Adrenal gland (tissue), 12 donors: Measurements from ENCODE around the gene MDGA2. TPM values are rescaled to one million over a fixed set of nuclear protein-coding genes. Genes with fewer than 3 reads are reported as not detected.

Source experiments
- DNase-seq, 7 donors: peaks; one replicate each; pipeline ENCODE4 v3.0.0-alpha.2; 2019 to 2020
- H3K27ac ChIP-seq, 5 donors: fragments of 200-600 bp; sonication (generic) in 4 of 5; 1 replicate in 3 of 5; 2 replicates in 2 of 5; pipeline versions ENCODE4 v1.5.1 to v1.8.0; 2016 to 2020; ENCODE audit warnings: mild to moderate bottlenecking in 1 of 5
- H3K27me3 ChIP-seq: fragments of 200-600 bp; 2 replicates; pipeline ENCODE4 v1.8.0; 2021
- H3K36me3 ChIP-seq, 2 donors: fragments of 200-600 bp; replicated peaks in 1 of 2; 1 replicate in 1 of 2; 2 replicates in 1 of 2; pipeline versions ENCODE4 v1.5.1 to v1.8.0; 2018 to 2022
- H3K4me1 ChIP-seq, 2 donors: fragments of 200-600 bp; replicated peaks in 1 of 2; 1 replicate in 1 of 2; 2 replicates in 1 of 2; pipeline versions ENCODE4 v1.5.1 to v1.8.0; 2018 to 2021
- H3K4me3 ChIP-seq, 4 donors: fragments of 200-600 bp; sonication (generic) in 3 of 4; one replicate each; pipeline ENCODE4 v1.5.1; 2016 to 2018
- H3K9me3 ChIP-seq, 3 donors: fragments of 200-600 bp; sonication (generic) in 1 of 3; replicated peaks in 1 of 3; 1 replicate in 2 of 3; 2 replicates in 1 of 3; pipeline versions ENCODE4 v1.5.1 to v1.8.0; 2016 to 2021
- POLR2A ChIP-seq, 2 donors: fragments of 450-650 bp; IDR thresholded peaks; one replicate each; pipeline ENCODE4 v1.6.1; 2017; ENCODE audit warnings: antibody characterized with exemption in 2 of 2, mild to moderate bottlenecking in 2 of 2, moderate library complexity in 1 of 2
- WGBS, 4 donors: extraction: QIAGEN DNeasy Blood & Tissue Kit in 2 of 4; methylation state at CpG; one replicate each; pipeline versions ENCODE4 v1.1.5 to v1.1.7; 2013 to 2017; 5-methylcytosine and 5-hydroxymethylcytosine counted together
- intact Hi-C, 2 donors: fragments of 100-400 bp; cut with DNase I; formaldehyde crosslinking; loops; one replicate each; pipeline versions ENCODE4 v1.14.1 to v1.15.0; 2022 to 2023
- polyA plus RNA-seq, 3 donors: library from polyadenylated mRNA; stranded (reverse); fragments of 200-250 nt in 2 of 3; fragments of 350-450 nt in 1 of 3; fragmentation: Illumina TruSeq in 1 of 3; extraction: RNeasy Lipid Tissue Mini Kit (QIAGEN cat#74804) in 1 of 3; gene quantifications; one replicate each; pipeline ENCODE4 v1.2.3, GENCODE V29; 2013 to 2014
- total RNA-seq, 9 donors: library from RNA; depleted of rRNA in 4 of 9; stranded (reverse); fragments of >200 nt in 4 of 9; fragments of 120-200 nt in 1 of 9; fragmentation: NEBNext Ultra II Directional in 1 of 9; extraction: Animal tissue kit (Norgen Biotek cat#: 25700) in 1 of 9; gene quantifications; one replicate each; pipeline versions ENCODE4 v1.1.0 to v1.2.4, GENCODE V29; 2013 to 2023
- TF ChIP-seq, protein P1 (sequence below), 6 experiments: fragments of 450-650 bp in 4 of 6; fragments of 200-600 bp in 2 of 6; sonication (generic) in 1 of 6; IDR thresholded peaks; 1 replicate in 5 of 6; 2 replicates in 1 of 6; pipeline versions ENCODE4 v1.5.1 to v1.8.0; 2016 to 2021; ENCODE audit warnings: antibody characterized with exemption in 6 of 6, mild to moderate bottlenecking in 2 of 6, moderate library complexity in 1 of 6
- donor health status: healthy with polysubstance abuse.
- donor health status: Bipolar disorder and iron deficiency.
- donor health status: DM: yes; HTN: yes; CAD: no.
- donor health status: DM: no; HTN: no; CAD: no.
- donor health status: DM: no; HTN: no; CAD: no.
- donor health status: DM: yes; HTN: yes; CAD: no.

The MDGA2 gene
- total and polyA plus RNA-seq, 12 donors = 0.08 to 3.5 (median 0.34) TPM; not detected in 5

GRCh38 chr14:47149326-47149725 lies 526.1 kb downstream of the MDGA2 start:
- Histone ChIP-seq H3K4me1 (peaks cover 0 to 4% of the 10 kb centered on the region in 2 donors), H3K36me3 (no peaks in the 10 kb centered on the region), H3K9me3 (no peaks in the 10 kb centered on the region), H3K4me3 (no peak overlapping the region), H3K27me3 (no peaks in the 10 kb centered on the region), H3K27ac (no peak overlapping the region)
- 94 to 100% (median 98%) methylated on average over 2 of the region's 2 CpGs for WGBS, 4 donors
- DNase-seq = no peak
- intact Hi-C loops = no loop called here
- TF ChIP-seq POLR2A (IDR thresholded peaks at IDR 0.05) = no peak
- TF ChIP-seq, protein P1, sequence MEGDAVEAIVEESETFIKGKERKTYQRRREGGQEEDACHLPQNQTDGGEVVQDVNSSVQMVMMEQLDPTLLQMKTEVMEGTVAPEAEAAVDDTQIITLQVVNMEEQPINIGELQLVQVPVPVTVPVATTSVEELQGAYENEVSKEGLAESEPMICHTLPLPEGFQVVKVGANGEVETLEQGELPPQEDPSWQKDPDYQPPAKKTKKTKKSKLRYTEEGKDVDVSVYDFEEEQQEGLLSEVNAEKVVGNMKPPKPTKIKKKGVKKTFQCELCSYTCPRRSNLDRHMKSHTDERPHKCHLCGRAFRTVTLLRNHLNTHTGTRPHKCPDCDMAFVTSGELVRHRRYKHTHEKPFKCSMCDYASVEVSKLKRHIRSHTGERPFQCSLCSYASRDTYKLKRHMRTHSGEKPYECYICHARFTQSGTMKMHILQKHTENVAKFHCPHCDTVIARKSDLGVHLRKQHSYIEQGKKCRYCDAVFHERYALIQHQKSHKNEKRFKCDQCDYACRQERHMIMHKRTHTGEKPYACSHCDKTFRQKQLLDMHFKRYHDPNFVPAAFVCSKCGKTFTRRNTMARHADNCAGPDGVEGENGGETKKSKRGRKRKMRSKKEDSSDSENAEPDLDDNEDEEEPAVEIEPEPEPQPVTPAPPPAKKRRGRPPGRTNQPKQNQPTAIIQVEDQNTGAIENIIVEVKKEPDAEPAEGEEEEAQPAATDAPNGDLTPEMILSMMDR (IDR thresholded peaks at IDR 0.05) = no peak

DNA sequence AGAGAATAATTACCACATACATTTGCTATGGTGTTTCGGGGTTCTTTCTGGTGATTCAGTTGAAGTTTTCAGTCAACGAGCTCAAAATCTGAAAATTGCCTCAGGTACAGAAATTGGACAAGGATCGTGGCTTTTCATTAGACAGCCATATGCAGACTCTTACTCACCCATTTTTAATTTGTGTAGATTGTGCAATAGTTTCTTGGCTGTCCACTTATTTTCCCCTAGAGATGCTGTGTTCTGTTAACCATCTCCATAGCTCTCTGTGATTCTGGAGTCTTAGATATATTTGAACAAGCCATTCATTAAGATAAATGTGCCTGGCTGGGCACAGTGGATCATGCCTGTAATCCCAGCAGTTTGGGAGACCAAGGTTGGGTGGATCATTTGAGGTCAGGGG lies 526.7 kb downstream of the MDGA2 start:
- Histone ChIP-seq H3K9me3 (no peaks in the 10 kb centered on the region), H3K27me3 (no peaks in the 10 kb centered on the region), H3K36me3 (no peaks in the 10 kb centered on the region), H3K4me3 (no peak overlapping the region), H3K27ac (no peak overlapping the region), H3K4me1 (peaks cover 0 to 4% of the 10 kb centered on the region in 2 donors)
- DNase-seq = no peak
- 88 to 97% (median 90%) methylated on average over 3 of the region's 3 CpGs for WGBS, 4 donors
- TF ChIP-seq, protein P1 (IDR thresholded peaks at IDR 0.05) = no peak
- no peak for TF ChIP-seq POLR2A (IDR thresholded peaks at IDR 0.05)
- intact Hi-C loops = no loop called here

DNA sequence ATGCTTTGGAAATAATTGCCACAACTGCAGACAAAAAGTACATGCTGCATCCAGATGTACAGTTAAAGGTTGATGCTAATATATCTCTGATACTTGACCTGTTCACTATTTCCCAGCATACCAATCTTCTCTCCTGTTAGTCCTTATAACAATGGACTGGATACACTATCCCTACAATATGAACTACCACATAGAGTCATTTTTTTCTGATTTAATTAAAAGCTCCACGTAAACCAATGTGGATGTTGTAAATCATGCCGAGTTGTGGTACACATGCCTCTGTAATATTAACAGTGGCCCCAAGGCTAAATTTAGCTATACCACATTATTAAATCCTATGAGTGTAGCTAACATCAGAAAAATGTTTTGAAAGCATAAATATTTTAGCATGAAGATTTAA lies 554.8 kb downstream of the MDGA2 start:
- H3K4me3 ChIP-seq = no peak overlapping the region
- 51 to 58% (median 54%) methylated on average over 2 of the region's 2 CpGs for WGBS, 4 donors
- H3K27me3 ChIP-seq = no peaks in the 10 kb centered on the region
- no peak for DNase-seq
- no peaks in the 10 kb centered on the region for H3K36me3 ChIP-seq
- intact Hi-C loops = no loop called here
- H3K27ac ChIP-seq = no peak overlapping the region
- no peaks in the 10 kb centered on the region for H3K9me3 ChIP-seq
- no peaks in the 10 kb centered on the region for H3K4me1 ChIP-seq
- no peak for TF ChIP-seq POLR2A (IDR thresholded peaks at IDR 0.05)
- TF ChIP-seq, protein P1 (IDR thresholded peaks at IDR 0.05) = no peak

GRCh38 chr14:47103771-47104170 lies 571.6 kb downstream of the MDGA2 start:
- Histone ChIP-seq H3K9me3 (no peaks in the 10 kb centered on the region), H3K27ac (no peak overlapping the region), H3K27me3 (no peaks in the 10 kb centered on the region), H3K4me3 (no peak overlapping the region), H3K4me1 (no peaks in the 10 kb centered on the region), H3K36me3 (no peaks in the 10 kb centered on the region)
- WGBS, 4 donors = 66 to 87% (median 76%) methylated on average over 2 of the region's 2 CpGs
- TF ChIP-seq, protein P1 (IDR thresholded peaks at IDR 0.05) = no peak
- DNase-seq = no peak
- intact Hi-C loops = no loop called here
